Esophagus muscularis mucosa (tissue), 4 donors: Measurements from ENCODE around the gene AGPAT4.

Source experiments
- EP300 ChIP-seq: sonication (generic); formaldehyde crosslinking; IDR thresholded peaks from one replicate; pipeline ENCODE4 v1.6.1; 2017; ENCODE audit warnings: antibody characterized with exemption
- POLR2A ChIP-seq: fragments of 450-650 bp; IDR thresholded peaks from one replicate; pipeline ENCODE4 v1.6.1; 2017; ENCODE audit warnings: antibody characterized with exemption, moderate library complexity, mild to moderate bottlenecking, low read depth
- POLR2AphosphoS5 ChIP-seq, 2 donors: sonication (generic); formaldehyde crosslinking; IDR thresholded peaks; one replicate each; pipeline ENCODE4 v1.6.1; 2017; ENCODE audit warnings: antibody characterized with exemption in 2 of 2
- TF ChIP-seq, protein P1 (sequence below), 3 experiments: fragments of 200-600 bp in 2 of 3; fragments of 450-650 bp in 1 of 3; sonication (generic) in 2 of 3; IDR thresholded peaks; one replicate each; pipeline ENCODE4 v1.5.1; 2017 to 2019; ENCODE audit warnings: antibody characterized with exemption in 3 of 3, mild to moderate bottlenecking in 2 of 3, moderate library complexity in 1 of 3

DNA sequence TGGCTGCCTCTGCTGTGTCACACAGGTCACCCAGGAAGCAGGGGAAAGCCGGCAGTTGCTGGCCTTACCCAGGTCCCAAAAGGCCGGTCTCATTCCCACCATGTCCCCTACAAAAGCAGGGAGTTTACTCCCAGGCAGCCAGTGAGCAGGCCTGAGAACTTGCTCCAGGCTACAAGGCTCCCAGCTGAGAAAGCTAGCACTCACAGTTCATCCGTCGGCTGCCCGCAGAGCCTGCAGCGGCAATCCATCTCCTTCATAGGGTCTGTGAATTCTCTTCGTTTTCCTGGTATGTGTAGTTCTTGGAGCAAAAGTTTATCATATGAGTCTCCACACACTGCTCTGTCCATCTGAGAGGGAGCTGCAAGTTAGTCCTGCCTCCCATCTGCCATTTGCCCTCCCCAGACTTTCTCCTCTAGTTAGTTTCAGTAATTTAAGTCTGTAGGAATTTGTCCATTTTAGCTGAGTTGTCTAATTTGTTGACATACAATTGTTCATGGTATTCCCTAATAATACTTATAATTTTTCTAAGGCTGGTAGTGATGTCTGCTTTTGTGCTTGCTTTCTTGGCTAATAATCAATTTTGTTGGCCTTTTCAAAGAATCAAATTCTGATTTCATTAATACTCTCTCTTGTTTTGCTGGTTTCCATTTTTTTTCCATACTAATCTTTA, 146.7 kb downstream of the AGPAT4 start:
- TF ChIP-seq, protein P1, sequence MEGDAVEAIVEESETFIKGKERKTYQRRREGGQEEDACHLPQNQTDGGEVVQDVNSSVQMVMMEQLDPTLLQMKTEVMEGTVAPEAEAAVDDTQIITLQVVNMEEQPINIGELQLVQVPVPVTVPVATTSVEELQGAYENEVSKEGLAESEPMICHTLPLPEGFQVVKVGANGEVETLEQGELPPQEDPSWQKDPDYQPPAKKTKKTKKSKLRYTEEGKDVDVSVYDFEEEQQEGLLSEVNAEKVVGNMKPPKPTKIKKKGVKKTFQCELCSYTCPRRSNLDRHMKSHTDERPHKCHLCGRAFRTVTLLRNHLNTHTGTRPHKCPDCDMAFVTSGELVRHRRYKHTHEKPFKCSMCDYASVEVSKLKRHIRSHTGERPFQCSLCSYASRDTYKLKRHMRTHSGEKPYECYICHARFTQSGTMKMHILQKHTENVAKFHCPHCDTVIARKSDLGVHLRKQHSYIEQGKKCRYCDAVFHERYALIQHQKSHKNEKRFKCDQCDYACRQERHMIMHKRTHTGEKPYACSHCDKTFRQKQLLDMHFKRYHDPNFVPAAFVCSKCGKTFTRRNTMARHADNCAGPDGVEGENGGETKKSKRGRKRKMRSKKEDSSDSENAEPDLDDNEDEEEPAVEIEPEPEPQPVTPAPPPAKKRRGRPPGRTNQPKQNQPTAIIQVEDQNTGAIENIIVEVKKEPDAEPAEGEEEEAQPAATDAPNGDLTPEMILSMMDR (IDR thresholded peaks at IDR 0.05): no peak
- TF ChIP-seq POLR2A (no peak), POLR2AphosphoS5 (IDR thresholded peaks at IDR 0.05) (no peak), EP300 (no peak)
